Neutrophil (primary cell): Measurements from ENCODE around the gene LDAH.

Experiments used
- H3K27ac ChIP-seq: fragments of 200-600 bp; sonication (generic); 2 replicates; pipeline ENCODE4 v1.5.1; 2016; ENCODE audit warnings: mild to moderate bottlenecking, moderate library complexity
- H3K27me3 ChIP-seq: fragments of 200-600 bp; sonication (generic); 2 replicates; pipeline ENCODE4 v1.6.0; 2016; ENCODE audit warnings: mild to moderate bottlenecking
- H3K36me3 ChIP-seq: fragments of 200-600 bp; sonication (generic); 2 replicates; pipeline ENCODE4 v1.5.1; 2017
- H3K4me1 ChIP-seq, 2 experiments: fragments of 200-600 bp in 1 of 2; sonication (generic) in 1 of 2; 1 replicate in 1 of 2; 2 replicates in 1 of 2; pipeline versions ENCODE4 v1.5.1 to v1.6.1; 2013 to 2016; ENCODE audit warnings: low read depth in 1 of 2, low read length in 1 of 2, mild to moderate bottlenecking in 1 of 2, moderate library complexity in 1 of 2; ENCODE audit not compliant: control insufficient read depth in 1 of 2, insufficient read depth in 1 of 2
- H3K4me3 ChIP-seq, 2 experiments: fragments of 200-600 bp in 1 of 2; sonication (generic) in 1 of 2; 1 replicate in 1 of 2; 2 replicates in 1 of 2; pipeline ENCODE4 v1.5.1; 2013 to 2016; ENCODE audit warnings: low read depth in 1 of 2, low read length in 1 of 2, mild to moderate bottlenecking in 1 of 2, moderate library complexity in 1 of 2
- H3K9me3 ChIP-seq: fragments of 200-600 bp; sonication (generic); 2 replicates; pipeline ENCODE4 v1.5.1; 2016
- CTCF ChIP-seq: fragments of 200-600 bp; sonication (generic); IDR thresholded peaks from 2 replicates; pipeline ENCODE4 v1.5.1; 2016; ENCODE audit warnings: antibody characterized with exemption

LDAH gene

GRCh38 chr2:20660506-20661420 lies 162.1 kb downstream of the LDAH start:
- Histone ChIP-seq H3K4me1 (peaks cover 0 to 5% of the 10 kb centered on the region in 2 experiments), H3K9me3 (no peaks in the 10 kb centered on the region), H3K27me3 (peaks cover 69% of the 10 kb centered on the region), H3K36me3 (no peaks in the 10 kb centered on the region), H3K4me3 (no peak overlapping the region), H3K27ac (no peak overlapping the region)
- no peak for TF ChIP-seq CTCF

- H3K27me3 ChIP-seq = peaks cover 38% of the 10 kb centered on the region
- TF ChIP-seq CTCF = no peak
Observed at GRCh38 chr2:20657522-20658235, 165.2 kb downstream of the LDAH start.

GRCh38 chr2:20656561-20656960 lies 166.3 kb downstream of the LDAH start:
- H3K4me3 ChIP-seq = no peak overlapping the region
- no peak overlapping the region for H3K27ac ChIP-seq
- no peak for TF ChIP-seq CTCF
- H3K4me1 ChIP-seq = peaks cover 20 to 28% of the 10 kb centered on the region in 2 experiments
- H3K27me3 ChIP-seq = peaks cover 27% of the 10 kb centered on the region
- no peaks in the 10 kb centered on the region for H3K9me3 ChIP-seq
- no peaks in the 10 kb centered on the region for H3K36me3 ChIP-seq

More at GRCh38 chr2:20657522-20658235, 165.2 kb downstream of the LDAH start:
- no peak overlapping the region for H3K27ac ChIP-seq
- H3K4me3 ChIP-seq = no peak overlapping the region
- H3K4me1 ChIP-seq = peaks cover 16 to 20% of the 10 kb centered on the region in 2 experiments
- no peaks in the 10 kb centered on the region for H3K36me3 ChIP-seq
- H3K9me3 ChIP-seq = no peaks in the 10 kb centered on the region

- Histone ChIP-seq H3K27me3 (peaks cover 8% of the 10 kb centered on the region), H3K27ac (peak overlapping the region; percentile 67), H3K4me1 (peaks cover 36 to 43% of the 10 kb centered on the region in 2 experiments), H3K36me3 (no peaks in the 10 kb centered on the region), H3K9me3 (no peaks in the 10 kb centered on the region), H3K4me3 (no peak overlapping the region)
- TF ChIP-seq CTCF = no peak
Observed at GRCh38 chr2:20654535-20654813, 168.4 kb downstream of the LDAH start.

- Histone ChIP-seq H3K4me1 (peaks cover 41 to 49% of the 10 kb centered on the region in 2 experiments), H3K27me3 (peaks cover 2% of the 10 kb centered on the region), H3K36me3 (no peaks in the 10 kb centered on the region), H3K4me3 (no peak overlapping the region), H3K27ac (peak overlapping the region; percentile 67), H3K9me3 (no peaks in the 10 kb centered on the region)
- no peak for TF ChIP-seq CTCF
Observed at GRCh38 chr2:20653695-20654534, 169.0 kb downstream of the LDAH start.
